Measurements from ENCODE around the gene NPAS3. TPM values are rescaled to one million over a fixed set of nuclear protein-coding genes. Genes with fewer than 3 reads are reported as not detected.

The NPAS3 gene
- total and polyA plus RNA-seq, 2 of the 8 experiments (the other 6 are each of a cell fraction or from before 2014, with no cell fraction given), result 0.11 to 0.60 TPM

- TF ChIP-seq CHD7 (IDR thresholded peaks at IDR 0.05; ENCODE audit: insufficient replicate concordance, low read length) (no peak), TAF7 (optimal IDR thresholded peaks at IDR 0.05; ENCODE audit: borderline replicate concordance, low read depth, low read length) (no peak), MAFK (IDR thresholded peaks at IDR 0.05; ENCODE audit: low read depth, low read length) (no peak), YY1 (IDR thresholded peaks at IDR 0.05; ENCODE audit: low read depth, low read length) (no peak), TCF12 (IDR thresholded peaks at IDR 0.05; ENCODE audit: low read depth, low read length) (no peak), ZNF274 (IDR thresholded peaks at IDR 0.05; ENCODE audit: borderline replicate concordance, extremely low read depth, low read length) (no peak), EZH2 (IDR thresholded peaks at IDR 0.05; ENCODE audit: low read depth, low read length, severe bottlenecking) (no peak), EGR1 (IDR thresholded peaks at IDR 0.05; ENCODE audit: borderline replicate concordance, low read depth, low read length) (no peak), SP2 (IDR thresholded peaks at IDR 0.05; ENCODE audit: low read length) (no peak), ASH2L (IDR thresholded peaks at IDR 0.05; ENCODE audit: low read length) (no peak)
Measured at GRCh38 chr14:33297565-33297964, 358.9 kb downstream of the NPAS3 start (continued).

Measured in H1 (cell line).